Thoracic aorta (tissue), 2 donors: ENCODE measurements around the gene NFIX. TPM values are rescaled to one million over a fixed set of nuclear protein-coding genes. Genes with fewer than 3 reads are reported as not detected.
A peak's percentile ranks its signal among the peaks of the same experiment; 100 is the strongest.

Experiments used
- ATAC-seq: fragments of 150-250 bp; one replicate; pipeline ENCODE4 v1.8.0; 2017; ENCODE audit warnings: low read depth; ENCODE audit not compliant: insufficient number of reproducible peaks, low FRiP score
- DNase-seq: peaks from one replicate; pipeline ENCODE4 v3.0.0-alpha.2; 2020; ENCODE audit warnings: low spot score
- H3K27ac ChIP-seq, 2 donors: fragments of 200-600 bp; sonication (generic); 1 replicate in 1 of 2; 2 replicates in 1 of 2; pipeline ENCODE4 v1.5.1; 2016; ENCODE audit warnings: mild to moderate bottlenecking in 2 of 2, moderate library complexity in 2 of 2
- H3K27me3 ChIP-seq: fragments of 200-600 bp; sonication (generic); replicated peaks from 2 replicates; pipeline ENCODE4 v1.6.0; 2016; ENCODE audit warnings: mild to moderate bottlenecking; ENCODE audit not compliant: insufficient read depth
- H3K36me3 ChIP-seq: fragments of 200-600 bp; sonication (generic); one replicate; pipeline ENCODE4 v1.5.1; 2016
- H3K4me1 ChIP-seq, 2 donors: fragments of 200-600 bp; sonication (generic); 1 replicate in 1 of 2; 2 replicates in 1 of 2; pipeline versions ENCODE4 v1.5.1 to v1.6.0; 2016; ENCODE audit warnings: low read depth in 2 of 2, mild to moderate bottlenecking in 1 of 2; ENCODE audit not compliant: control insufficient read depth in 1 of 2
- H3K4me3 ChIP-seq: fragments of 200-600 bp; sonication (generic); 2 replicates; pipeline ENCODE4 v1.5.1; 2016; ENCODE audit warnings: mild to moderate bottlenecking
- H3K9me3 ChIP-seq: fragments of 200-600 bp; sonication (generic); 2 replicates; pipeline ENCODE4 v1.5.1; 2016
- CTCF ChIP-seq: fragments of 200-600 bp; sonication (generic); IDR thresholded peaks from one replicate; pipeline ENCODE4 v1.5.1; 2019; ENCODE audit warnings: antibody characterized with exemption
- total RNA-seq, 2 donors: library from RNA; depleted of rRNA; stranded (reverse); fragments of >200 nt; gene quantifications; one replicate each; pipeline versions ENCODE4 v1.1.0 to v1.2.3, GENCODE V29; 2016

The NFIX gene
- 100 to 1,000 TPM; 126 to 145 TPM for total RNA-seq

GRCh38 chr19:12994701-12995595, at the start of gene NFIX:
TSS of gene NFIX (plus strand) at chr19:12995475. CDS start at chr19:12995838, 363 bp downstream.
- DNase-seq: no peak
- no peak for TF ChIP-seq CTCF
- no peaks in the 10 kb centered on the region for H3K36me3 ChIP-seq
- no peaks in the 10 kb centered on the region for H3K27me3 ChIP-seq
- peak within 1 kb of the TSS; percentile 93 for H3K4me3 ChIP-seq
- peaks cover 4 to 33% of the 10 kb centered on the region in 2 donors for H3K4me1 ChIP-seq
- peak; percentile 12 for ATAC-seq
- H3K9me3 ChIP-seq: no peaks in the 10 kb centered on the region
- peak within 1 kb of the TSS; percentile 94 to 99 for H3K27ac ChIP-seq

GRCh38 chr19:12945479-12946091, 49.7 kb upstream of the NFIX start, which contains the start of gene RAD23A:
TSS of gene RAD23A (plus strand) at chr19:12945862. CDS start at chr19:12945949, 87 bp downstream.
- H3K9me3 ChIP-seq: no peaks in the 10 kb centered on the region
- H3K27me3 ChIP-seq: no peaks in the 10 kb centered on the region
- H3K36me3 ChIP-seq: peaks cover 60% of the 10 kb centered on the region
- ATAC-seq (peak; percentile 77), DNase-seq (peak; percentile 90)
- no peak for TF ChIP-seq CTCF
- H3K4me3 ChIP-seq: peak within 1 kb of the TSS; percentile 84
- H3K4me1 ChIP-seq: peaks cover 17 to 22% of the 10 kb centered on the region in 2 donors
- peak within 1 kb of the TSS; percentile 77 to 86 for H3K27ac ChIP-seq

GRCh38 chr19:12946092-12946721, 49.1 kb upstream of the NFIX start:
- DNase-seq: no peak
- peak overlapping the region; percentile 84 for H3K4me3 ChIP-seq
- H3K36me3 ChIP-seq: peaks cover 60% of the 10 kb centered on the region
- peaks cover 12 to 16% of the 10 kb centered on the region in 2 donors for H3K4me1 ChIP-seq
- no peak for ATAC-seq
- H3K27me3 ChIP-seq: no peaks in the 10 kb centered on the region
- TF ChIP-seq CTCF: no peak
- no peaks in the 10 kb centered on the region for H3K9me3 ChIP-seq
- peak overlapping the region; percentile 77 to 86 for H3K27ac ChIP-seq

- Histone ChIP-seq H3K9me3 (no peaks in the 10 kb centered on the region), H3K27ac (peak overlapping the region; percentile 77 to 86), H3K4me1 (peaks cover 12 to 21% of the 10 kb centered on the region in 2 donors), H3K36me3 (peaks cover 59% of the 10 kb centered on the region), H3K27me3 (no peaks in the 10 kb centered on the region), H3K4me3 (peak overlapping the region; percentile 84)
- ATAC-seq (no peak), DNase-seq (no peak)
- TF ChIP-seq CTCF: no peak
These were observed 48.4 kb upstream of the NFIX start for GRCh38 chr19:12946731-12947496.
